ENCODE results near the gene FBXO11. TPM values are rescaled to one million over a fixed set of nuclear protein-coding genes. Genes with fewer than 3 reads are reported as not detected.
"Not testable (repeated sequence)": the region's sequence is repeated elsewhere in the genome, so short reads cannot be mapped to it uniquely, and the experiment has no call there.

FBXO11 gene
- total RNA-seq, 1 donor from 2014 or later = 36.7 TPM

GRCh38 chr2:47905386-47906156, 727 bp downstream of the FBXO11 start:
- H3K4me3 ChIP-seq (ENCODE audit: low read depth, low read length) = peak overlapping the region; percentile 89
- TF ChIP-seq, protein P1, sequence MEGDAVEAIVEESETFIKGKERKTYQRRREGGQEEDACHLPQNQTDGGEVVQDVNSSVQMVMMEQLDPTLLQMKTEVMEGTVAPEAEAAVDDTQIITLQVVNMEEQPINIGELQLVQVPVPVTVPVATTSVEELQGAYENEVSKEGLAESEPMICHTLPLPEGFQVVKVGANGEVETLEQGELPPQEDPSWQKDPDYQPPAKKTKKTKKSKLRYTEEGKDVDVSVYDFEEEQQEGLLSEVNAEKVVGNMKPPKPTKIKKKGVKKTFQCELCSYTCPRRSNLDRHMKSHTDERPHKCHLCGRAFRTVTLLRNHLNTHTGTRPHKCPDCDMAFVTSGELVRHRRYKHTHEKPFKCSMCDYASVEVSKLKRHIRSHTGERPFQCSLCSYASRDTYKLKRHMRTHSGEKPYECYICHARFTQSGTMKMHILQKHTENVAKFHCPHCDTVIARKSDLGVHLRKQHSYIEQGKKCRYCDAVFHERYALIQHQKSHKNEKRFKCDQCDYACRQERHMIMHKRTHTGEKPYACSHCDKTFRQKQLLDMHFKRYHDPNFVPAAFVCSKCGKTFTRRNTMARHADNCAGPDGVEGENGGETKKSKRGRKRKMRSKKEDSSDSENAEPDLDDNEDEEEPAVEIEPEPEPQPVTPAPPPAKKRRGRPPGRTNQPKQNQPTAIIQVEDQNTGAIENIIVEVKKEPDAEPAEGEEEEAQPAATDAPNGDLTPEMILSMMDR (conservative IDR thresholded peaks at IDR 0.05; ENCODE audit: low read depth, low read length) = no peak
- no peak for DNase-seq (ENCODE audit: low read depth)

GRCh38 chr2:47903781-47904490, 2.4 kb downstream of the FBXO11 start:
- peak overlapping the region; percentile 89 for H3K4me3 ChIP-seq (ENCODE audit: low read depth, low read length)
- TF ChIP-seq, protein P1 (conservative IDR thresholded peaks at IDR 0.05; ENCODE audit: low read depth, low read length) = no peak
- no peak for DNase-seq (ENCODE audit: low read depth)

DNA sequence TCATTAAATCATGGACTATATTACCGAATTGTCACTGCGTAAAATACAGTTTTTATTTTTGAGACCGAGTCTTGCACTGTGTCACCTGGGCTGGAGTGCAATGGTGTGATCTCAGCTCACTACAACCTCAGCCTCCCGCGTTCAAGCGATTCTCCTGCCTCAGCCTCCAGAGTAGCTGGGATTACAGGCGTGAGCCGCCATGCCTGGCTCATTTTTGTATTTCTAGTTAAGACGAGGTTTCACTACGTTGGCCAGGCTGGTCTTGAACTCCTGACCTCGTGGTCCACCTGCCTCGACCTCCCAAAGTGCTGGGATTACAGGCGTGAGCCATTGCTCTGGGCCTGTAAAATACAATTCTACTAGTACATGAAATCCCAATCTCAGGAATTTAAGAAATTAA, 4.4 kb downstream of the FBXO11 start:
- not testable (repeated sequence) for DNase-seq (ENCODE audit: low read depth); H3K4me3 ChIP-seq (ENCODE audit: low read depth, low read length)

GRCh38 chr2:47900857-47901256, 5.4 kb downstream of the FBXO11 start:
- TF ChIP-seq, protein P1 (conservative IDR thresholded peaks at IDR 0.05; ENCODE audit: low read depth, low read length) = no peak
- no peak overlapping the region for H3K4me3 ChIP-seq (ENCODE audit: low read depth, low read length)
- no peak for DNase-seq (ENCODE audit: low read depth)

GRCh38 chr2:47899915-47900816, 6.1 kb downstream of the FBXO11 start:
- DNase-seq (ENCODE audit: low read depth) = no peak
- H3K4me3 ChIP-seq (ENCODE audit: low read depth, low read length) = no peak overlapping the region
- TF ChIP-seq, protein P1 (conservative IDR thresholded peaks at IDR 0.05; ENCODE audit: low read depth, low read length) = no peak

DNA sequence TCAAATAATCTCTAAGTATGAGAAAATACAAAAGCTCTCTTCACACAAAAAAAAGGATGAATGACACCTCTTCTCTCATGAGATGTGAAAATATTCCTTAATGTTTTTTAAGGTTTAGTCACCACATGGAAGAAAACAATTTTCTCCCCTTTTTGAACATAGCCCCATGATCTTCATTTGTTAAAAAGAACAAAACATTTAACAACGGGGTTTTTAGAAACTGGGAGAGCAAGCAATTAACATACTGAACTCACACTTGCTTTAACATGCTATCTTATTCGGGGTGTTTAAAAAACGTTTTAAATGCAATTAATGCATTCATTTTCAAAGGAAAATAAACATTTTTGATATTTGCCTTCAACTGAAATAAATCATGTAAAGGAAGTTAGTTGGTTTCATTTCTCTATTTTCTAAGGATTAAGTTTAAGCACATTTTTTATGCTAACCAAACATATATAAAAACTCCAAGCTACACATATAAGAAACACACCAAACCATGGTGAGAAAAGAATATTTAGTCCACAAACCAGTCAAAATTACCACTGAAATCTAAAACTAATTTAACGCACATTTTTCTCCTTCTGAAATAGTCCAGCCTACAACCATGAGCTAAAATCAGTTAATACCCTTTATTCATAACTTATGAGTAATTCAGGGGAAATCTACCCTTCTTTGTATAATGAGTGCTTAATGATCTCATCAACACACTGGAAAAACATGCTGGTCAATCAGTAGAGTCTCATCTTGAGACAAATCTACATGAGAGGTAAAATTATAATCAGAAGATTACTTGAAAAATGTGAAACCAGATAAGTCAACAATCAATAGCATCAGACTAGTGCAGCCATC, 8.2 kb downstream of the FBXO11 start:
- TF ChIP-seq, protein P1 (conservative IDR thresholded peaks at IDR 0.05; ENCODE audit: low read depth, low read length) = no peak
- H3K4me3 ChIP-seq (ENCODE audit: low read depth, low read length) = no peak overlapping the region
- no peak for DNase-seq (ENCODE audit: low read depth)

DNA sequence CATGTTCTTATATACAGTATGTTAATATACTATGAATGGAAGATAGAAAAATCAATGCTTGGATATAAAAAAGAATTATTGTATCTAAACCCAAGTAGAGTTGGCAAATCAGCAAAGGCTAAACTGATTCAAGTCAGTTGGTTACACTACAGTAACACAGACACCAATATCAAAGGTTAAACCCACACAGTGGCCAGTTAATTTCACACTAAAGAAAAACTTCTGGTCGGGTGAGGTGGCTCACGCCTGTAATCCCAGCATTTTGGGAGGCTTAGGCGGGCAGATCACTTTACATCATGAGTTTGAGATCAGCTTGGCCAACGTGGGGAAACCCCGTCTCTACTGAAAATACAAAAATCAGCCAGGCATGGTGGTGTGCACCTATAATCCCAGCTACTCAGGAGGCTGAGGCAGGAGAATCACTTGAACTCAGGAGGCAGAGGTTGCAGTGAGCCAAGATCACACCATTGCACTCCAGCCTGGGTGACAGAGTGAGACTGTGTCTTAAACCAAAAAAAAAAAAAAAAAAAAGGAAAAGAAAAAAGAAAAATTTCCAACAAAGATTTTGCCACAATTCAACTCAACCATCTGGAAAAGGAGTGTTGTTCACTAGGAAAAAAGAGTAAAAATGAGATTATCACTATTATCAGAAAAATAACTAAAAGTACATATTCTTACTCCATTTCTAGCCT, 9.0 kb downstream of the FBXO11 start:
- H3K4me3 ChIP-seq (ENCODE audit: low read depth, low read length); DNase-seq (ENCODE audit: low read depth): not testable (repeated sequence)

All from epithelial cell of proximal tubule (primary cell).